GM21381 (cell line): Measurements from ENCODE around the gene GPSM1.
"Not testable (repeated sequence)": the region's sequence is repeated elsewhere in the genome, so short reads cannot be mapped to it uniquely, and the experiment has no call there.

Experiments
- ATAC-seq: cut with Tn5 transposase; IDR thresholded peaks from one replicate; pipeline ENCODE4 v1.9.1; 2021; ENCODE audit warnings: mild to moderate bottlenecking, moderate library complexity; ENCODE audit not compliant: unreplicated experiment

Gene GPSM1

DNA sequence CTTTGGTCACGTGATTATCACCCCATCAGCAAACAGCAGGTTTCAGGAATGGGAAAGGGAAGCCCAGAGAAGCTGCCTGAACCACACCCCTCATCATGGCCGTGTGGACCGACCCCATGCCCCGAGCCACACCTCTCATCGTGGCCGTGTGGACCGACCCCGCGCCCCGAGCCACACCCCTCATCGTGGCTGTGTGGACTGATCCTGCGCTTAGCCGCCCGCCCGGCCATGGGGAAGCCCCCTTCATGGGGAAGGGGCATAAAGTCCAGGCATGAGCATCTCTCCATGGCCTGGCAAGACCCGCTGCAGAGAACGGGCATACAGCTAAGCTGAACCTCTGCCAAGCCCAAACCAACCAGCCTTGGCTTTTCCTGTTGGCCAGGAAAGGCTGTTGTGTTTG, 66.2 kb downstream of the GPSM1 start:
- no peak for ATAC-seq

DNA sequence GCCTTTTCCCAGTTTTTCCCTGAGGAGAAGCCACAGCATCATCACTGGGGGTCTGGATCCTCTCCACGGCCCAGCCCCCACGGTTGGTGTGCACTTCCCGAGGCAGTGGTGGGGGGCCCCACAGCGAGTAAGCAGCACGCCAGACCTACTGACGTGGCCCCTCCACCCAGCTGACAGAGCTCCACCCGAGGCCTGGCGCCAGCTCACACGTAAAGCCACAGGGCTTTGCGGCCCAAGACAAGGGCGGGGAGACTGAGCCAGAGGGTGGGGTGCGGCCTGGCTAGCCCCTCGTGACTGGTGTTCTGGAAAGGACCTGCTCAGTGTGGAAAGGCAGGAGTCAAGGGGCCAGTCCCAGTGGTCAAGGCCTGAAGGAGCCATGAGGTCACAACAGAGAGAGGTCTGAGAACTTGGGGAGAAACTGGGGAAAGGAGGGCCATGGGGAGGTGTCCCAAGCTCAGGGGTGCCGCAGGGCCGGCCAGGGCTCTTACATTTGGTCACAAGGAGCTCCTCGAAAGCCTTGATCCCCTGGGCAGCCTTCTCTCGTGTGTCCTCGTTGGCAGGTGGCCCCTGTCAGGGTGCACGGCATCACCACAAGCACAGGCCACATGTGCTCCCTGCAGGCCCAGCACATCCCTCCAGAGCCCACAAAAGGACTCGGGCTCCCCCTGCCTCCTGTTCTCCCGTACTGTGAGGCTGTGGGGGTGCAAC, 67.1 kb downstream of the GPSM1 start:
- no peak for ATAC-seq

DNA sequence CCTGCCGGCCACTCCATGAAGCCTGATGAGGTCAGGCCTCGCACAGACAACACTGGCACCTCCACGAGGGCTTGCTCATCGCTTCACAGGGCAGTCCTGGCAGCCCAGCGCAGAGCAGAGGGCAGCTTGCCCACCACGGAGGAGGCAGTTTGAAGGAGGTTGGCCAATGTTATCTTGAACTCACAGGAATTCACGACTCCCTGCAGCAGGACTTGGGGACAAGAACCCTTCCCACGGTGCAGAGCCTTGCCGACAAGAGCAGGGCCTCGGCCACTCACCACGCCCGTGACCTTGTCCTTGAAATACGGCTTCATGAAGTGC, 67.6 kb downstream of the GPSM1 start:
- ATAC-seq, result no peak

DNA sequence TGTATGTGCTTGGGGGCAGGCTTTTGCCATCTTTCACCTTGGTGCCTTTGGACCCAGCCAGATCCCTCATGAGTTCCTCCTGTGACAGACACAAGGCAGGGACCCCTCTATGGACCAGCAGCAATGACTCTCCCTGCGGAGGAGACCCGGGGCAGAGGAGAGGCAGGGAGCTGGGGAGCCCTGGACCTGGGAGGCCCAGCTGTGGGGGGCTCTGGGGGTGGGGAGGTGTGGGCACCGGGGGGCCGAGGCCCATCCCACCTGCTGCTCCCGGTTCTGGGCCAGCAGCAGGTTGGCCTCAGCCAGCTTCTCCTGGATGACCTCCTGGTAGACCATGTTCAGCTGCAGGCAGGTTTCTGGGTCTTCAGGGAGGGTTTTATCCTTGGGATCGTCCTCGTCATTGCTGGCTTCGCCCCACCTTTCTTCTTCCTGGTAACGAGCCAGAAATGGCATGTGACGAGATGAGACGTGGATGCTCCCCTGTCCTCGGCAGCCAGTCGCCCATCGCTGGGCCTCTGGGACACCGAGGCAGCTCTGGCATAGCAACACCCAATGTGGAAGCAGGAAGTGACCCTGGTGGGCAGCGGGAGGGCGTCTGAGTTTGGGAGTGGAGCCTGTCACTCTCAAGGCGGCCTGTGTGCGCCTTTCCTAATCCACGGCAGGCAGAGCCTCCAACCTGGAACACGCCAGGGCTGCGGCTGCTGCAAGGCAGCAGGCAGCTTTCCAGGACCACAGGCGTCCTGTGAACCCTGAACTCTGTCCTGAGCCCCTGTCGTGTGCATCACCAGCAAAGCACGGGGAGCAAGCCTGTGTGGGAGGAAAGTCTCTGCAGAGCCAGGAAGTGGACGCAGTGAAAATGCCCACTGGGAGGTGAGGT, 68.2 kb downstream of the GPSM1 start:
- no peak for ATAC-seq

DNA sequence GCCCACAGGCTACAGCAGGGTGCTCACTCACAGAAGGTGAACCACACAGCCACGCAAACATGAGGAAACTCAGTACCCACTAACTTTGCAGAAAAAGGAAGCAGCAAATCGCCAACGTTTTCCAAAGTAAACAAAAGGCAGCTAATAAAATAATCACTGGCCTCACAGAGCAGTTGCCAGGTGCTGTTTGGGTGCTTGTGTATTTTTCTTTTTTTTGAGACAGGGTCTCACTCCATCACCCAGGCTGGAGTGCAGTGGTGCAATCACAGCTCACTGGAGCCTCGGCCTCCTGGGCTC, 68.8 kb downstream of the GPSM1 start:
- ATAC-seq, result no peak

DNA sequence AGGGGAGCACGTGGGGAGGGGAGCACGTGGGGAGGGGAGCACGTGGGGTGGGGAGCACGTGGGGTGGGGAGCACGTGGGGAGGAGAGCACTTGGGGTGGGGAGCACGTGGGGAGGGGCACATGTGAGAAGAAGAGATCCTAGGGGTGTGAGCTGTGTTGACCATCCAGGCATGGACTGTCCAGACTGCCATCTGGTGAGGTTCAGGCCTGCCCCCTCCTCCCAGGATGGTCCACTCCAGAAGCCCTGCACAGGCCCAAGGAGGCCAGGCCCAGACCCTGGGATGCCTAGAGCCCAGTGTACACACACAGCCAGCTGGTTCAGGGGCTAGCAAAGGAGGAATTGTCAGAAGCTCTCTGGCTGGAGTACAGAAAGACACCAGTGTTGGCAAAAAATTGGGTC, 70.3 kb downstream of the GPSM1 start:
- no peak for ATAC-seq

DNA sequence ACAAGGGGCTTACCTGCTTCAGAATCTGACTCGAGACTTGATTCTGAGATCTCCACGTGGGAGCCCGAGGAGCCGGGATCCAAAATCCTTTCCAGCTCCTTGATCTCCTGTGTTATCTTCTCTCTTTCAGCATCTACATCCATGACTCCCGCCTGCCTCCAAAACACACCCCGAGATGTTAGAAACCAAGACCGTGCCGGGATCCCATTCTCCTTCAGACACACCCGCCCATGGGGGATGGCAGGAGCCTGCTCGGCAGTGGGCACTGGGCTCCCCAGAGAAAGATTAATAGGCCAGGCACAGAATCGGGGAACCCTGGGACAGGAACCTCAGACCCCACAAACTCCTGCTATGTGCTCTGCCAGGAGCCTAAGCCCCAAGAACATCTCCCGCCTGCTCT, 70.9 kb downstream of the GPSM1 start:
- ATAC-seq, result no peak

DNA sequence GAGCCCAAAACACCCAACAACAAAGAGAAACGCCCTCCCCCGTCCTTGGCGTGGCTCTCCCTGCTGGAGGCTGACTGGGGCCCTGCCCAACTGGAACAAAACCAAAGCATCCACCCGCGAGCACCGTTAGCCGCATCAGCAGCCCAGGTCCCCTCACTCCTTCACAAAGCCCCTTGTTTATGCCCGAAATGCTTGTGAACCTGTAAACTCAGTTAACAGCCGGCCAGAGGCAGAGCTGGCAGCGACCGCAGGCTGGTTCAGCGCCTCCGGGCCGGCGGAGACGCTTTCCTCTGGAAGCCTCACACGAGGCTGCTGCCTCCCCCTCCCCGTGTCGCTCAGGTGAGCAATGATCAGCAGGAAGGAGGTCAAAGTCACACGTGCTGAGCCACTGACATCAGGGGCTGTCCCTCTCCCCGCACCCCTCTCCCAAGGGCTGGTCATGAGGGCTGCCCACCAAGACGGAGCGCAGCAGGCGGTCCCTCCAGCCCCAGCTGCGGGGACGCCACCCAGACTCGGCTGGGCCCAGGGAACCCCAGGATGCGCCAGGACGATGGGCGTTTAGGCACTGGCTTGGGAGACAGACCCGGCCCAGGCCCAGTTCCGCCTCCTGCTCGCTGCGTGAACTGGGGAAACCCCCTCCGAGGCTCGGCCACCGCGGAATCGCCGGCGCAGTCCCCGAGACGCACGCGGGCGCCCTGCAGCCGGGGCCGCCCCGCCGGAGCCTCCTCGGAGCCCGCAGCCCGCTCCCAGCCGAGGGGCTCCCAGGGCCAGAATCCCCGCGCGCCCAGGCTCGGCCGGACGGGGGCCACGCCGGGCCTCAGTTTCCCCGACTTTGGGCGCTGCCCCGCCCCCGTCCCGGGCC, 72.1 kb downstream of the GPSM1 start:
- ATAC-seq, result peak; percentile 25

DNA sequence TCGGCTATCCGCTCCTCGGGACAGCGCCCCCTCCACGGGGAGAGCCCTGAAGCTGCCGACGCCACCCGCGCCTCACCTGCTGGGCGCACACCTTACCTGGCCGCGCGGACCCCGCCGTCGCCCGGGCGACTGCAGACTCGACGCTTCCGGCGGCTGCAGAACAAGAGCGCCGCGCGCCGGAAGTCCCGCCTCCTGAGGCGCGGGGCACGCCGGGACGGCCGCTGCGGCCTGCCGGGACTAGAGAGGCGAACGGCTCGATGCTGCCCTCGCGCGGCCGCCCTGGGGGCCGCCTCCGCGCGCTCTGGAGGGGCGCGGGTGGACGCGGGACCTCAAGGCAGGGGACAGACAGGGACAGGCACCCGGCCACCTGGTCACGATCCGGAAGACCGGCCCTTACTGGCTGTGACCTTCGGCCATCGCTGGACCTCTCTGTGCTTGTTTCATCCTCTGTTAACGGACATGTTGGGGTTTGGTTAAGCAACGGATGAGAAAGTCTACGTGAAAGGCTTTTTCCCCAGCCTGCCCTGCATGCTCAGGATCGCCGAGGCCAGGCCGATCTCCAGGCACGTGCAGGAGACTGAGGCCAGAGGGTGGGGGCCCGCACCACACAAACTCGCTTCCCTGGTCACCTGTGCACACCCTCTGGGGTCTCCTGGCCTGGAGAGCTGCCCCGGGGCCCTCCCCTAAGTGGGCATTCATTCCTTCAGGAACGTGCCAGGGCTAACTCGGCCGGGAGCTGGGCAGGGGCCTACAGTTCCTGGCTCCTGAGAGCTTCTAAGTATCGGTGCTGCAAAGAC, 72.9 kb downstream of the GPSM1 start, which contains the start of gene SNAPC4:
SNAPC4 (minus strand) TSS at position 133 of the 797 bp plus-strand sequence. CDS start 1,742 bp downstream, outside the sequence.
- peak; percentile 74 for ATAC-seq

DNA sequence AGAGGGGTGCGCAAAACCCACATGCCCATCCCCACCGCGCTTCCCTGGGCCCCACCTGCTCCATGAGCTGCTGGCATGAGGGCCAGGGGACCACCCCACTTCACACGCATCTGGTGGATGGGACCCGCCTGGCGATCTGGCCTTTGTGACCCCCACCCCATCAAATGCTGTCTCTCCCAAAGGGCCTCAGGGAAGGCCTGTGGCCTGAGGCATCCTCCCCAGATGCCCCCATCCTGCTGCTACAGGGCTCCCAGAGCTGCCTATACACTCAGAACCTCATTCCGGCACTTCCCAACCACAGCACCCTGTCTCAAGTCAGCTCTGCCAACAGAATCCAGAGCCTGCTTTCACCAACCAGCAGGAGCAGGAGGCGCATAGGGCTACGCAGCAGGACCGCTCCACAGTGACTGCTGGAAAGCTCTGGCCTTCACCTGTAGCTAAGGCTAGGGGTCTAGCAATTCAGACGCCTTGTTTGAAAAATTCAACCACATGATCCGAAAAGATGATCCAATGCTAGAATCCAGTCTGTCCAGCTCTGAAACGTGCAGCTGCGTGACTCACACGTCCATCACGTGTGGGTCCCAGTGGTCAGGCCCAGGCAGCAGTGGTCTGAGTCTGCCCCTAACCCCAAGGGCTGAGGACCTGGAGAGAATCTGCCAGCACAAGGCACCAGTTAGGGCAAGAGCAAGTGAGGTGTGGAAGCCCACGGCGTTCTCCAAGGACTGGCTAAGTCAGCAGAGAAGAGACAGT, 74.0 kb downstream of the GPSM1 start:
- ATAC-seq, result no peak

DNA sequence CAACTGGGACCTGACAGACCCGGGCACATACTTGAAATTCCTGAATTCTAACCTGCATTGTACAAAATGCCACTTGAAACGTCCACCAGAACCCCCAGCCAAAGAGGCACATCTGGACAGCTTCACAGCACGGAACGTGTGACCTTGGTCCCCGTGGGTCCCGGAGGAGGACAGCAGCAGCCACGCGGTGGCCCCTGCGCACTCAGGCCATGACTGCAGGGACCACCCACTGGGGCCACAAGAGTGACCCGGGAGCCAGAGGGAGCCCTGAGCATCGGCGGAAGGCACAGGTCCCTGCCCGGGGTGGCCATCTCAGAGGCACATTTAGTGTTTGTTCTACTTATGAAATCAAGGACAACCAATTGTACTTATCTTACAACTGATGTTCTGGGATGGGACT, 74.7 kb downstream of the GPSM1 start:
- ATAC-seq, result no peak

DNA sequence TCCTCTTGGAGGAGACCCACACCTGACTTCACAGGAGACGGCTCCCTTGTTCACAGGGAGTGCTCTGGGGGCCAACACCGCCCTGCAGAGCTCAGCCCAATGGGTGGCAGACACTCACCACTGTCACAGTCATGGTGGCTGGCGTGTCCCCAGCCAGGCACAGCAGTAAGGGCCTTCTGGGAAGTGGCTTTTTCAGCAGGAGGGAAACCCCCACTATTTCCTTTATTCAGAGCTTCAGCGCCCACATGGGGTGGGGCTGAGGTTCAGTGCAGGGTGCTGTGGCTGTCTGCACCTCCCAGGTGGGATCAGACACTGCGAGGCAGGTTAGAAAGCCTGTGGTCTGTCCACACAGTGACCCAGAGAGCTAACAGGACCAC, 76.2 kb downstream of the GPSM1 start:
- no peak for ATAC-seq

DNA sequence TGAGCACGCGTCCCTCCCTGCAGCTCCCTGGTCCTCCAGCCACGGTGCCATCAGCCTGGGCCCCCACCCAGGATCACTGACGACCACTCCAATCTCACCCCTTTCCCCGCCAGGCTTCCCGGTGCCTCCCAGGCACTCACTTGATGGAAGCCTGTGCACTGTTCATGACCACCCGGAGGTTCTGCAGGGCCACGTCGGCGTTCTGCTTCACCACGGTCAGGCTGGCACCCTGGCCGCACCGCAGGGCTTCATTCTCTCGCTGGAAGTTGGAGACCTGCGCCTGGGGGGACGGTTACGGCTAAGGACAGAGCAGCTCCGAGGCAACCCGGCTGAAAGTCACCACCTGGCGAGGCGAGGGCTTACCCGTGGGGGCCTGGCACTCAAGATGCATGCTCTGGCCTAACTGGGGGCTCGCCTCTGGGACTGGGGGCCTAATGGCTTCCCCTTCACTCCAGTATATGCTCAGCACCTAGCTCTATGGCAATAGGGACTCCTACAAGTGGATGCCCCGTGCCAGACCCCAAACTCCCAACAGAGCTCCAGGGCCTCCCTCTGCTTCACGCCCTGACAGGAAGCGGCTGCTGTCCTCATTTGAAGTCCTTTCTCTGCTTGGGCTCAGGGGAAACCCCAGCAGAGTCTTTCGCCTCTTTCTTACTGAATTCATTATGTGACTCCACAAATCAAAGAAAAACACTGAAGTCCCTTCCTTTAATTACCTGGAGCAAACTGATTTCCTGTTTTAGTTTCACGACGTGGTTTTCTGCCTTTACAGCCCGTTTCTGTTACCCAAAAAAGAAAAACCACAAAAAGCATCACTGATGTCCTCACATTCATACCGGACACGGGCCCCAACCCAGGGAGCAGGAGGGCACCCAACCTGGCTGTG, 76.8 kb downstream of the GPSM1 start:
- no peak for ATAC-seq

DNA sequence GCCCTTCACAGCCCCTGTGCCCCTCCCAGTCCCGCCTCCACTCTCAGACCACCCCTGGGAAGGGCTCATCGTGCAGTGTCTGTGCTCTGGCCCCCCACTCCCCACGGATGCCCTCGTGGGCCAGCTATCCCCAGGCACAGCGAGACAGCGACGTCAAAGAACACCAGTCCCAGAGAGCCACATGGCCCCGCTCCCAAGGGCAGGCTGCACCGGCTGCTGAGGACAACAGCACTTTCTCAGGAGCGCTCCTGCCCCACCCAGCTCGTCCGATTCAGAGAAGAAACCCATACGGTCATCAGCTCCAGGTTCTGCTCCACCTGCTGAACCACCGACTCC, 77.4 kb downstream of the GPSM1 start:
- no peak for ATAC-seq

DNA sequence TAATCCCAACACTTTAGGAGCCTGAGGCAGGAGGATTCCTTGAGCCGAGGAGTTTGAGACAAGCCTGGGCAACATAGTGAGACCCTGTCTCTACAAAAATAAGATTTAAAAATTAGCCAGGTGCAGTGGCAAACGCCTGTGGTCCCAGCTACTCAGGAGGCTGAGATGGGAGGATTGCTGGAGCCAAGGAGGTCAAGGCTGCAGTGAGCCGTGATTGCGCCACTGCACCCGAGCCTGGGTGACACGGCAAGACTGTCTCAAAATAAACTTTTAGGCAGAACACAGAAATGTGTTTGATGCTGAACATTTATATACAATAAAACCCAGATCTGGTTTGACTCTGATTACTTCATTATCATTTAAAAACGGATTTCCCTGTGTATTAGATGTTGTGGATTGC, 78.1 kb downstream of the GPSM1 start:
- no peak for ATAC-seq

DNA sequence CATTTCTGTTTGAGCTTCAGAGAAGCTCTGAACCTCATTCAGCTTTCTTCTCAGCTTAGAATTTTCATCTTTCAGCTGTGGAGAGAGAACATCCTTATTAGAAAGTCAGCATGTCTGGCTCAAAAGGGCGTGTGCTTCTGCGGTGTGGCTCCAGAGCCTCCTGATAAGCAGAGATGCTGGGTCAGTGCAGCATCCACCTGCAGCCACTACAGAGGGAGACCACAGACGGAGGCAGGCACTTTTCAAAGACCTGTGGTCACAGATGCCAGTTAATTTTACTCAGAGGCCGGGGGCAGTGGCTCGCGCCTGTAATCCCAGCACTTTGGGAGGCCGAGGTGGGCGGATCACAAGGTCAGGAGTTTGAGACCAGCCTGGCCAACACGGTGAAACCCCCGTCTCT, 78.6 kb downstream of the GPSM1 start:
- ATAC-seq, result not testable (repeated sequence)

DNA sequence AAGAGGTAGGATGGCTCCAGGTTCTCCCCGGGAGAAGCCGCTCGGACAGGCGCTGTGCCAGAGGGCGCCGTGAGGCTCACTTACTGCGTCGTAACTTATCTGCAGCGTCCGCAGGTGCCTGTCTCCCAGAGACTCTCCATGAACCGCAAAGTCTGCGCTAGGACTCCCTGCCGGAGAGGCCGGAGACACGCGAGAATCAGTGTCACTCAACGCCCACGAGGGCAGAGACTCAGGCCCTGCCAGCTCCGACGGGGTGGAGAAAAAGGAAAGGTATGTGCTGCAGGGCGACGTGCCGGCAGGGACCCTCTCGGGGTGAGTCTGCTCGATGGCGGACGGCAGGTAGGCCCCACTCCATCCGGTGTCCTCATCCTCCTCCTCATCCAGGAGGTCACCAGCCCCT, 79.7 kb downstream of the GPSM1 start:
- ATAC-seq, result not testable (repeated sequence)

DNA sequence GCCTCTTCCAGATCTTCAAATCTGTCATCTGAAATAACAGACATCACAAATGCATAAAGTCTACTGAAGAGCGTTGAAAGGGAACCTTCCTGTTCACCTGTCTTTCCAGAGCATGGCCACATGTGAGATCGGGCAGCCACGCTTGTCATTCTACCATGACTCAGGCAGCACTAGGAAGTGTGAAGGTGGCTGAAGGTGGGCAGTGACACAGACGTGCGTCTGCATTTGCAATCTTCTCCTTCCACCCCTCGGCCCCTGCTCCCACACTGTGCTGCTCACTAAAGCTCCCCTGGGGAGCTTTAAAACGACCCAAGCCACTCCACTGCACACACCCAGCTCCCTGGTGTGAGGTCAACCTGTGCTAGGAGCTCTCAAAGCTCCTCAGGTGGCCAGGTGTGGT, 80.6 kb downstream of the GPSM1 start:
- ATAC-seq, result no peak
